Glomerular visceral epithelial cell (primary cell): ENCODE results near the gene GP9.
"Not testable (repeated sequence)": the region's sequence is repeated elsewhere in the genome, so short reads cannot be mapped to it uniquely, and the experiment has no call there.

Experiments used
- DNase-seq: peaks from one replicate; pipeline ENCODE4 v3.0.0-alpha.2; 2016; ENCODE audit errors: extremely low spot score

The GP9 gene

DNA sequence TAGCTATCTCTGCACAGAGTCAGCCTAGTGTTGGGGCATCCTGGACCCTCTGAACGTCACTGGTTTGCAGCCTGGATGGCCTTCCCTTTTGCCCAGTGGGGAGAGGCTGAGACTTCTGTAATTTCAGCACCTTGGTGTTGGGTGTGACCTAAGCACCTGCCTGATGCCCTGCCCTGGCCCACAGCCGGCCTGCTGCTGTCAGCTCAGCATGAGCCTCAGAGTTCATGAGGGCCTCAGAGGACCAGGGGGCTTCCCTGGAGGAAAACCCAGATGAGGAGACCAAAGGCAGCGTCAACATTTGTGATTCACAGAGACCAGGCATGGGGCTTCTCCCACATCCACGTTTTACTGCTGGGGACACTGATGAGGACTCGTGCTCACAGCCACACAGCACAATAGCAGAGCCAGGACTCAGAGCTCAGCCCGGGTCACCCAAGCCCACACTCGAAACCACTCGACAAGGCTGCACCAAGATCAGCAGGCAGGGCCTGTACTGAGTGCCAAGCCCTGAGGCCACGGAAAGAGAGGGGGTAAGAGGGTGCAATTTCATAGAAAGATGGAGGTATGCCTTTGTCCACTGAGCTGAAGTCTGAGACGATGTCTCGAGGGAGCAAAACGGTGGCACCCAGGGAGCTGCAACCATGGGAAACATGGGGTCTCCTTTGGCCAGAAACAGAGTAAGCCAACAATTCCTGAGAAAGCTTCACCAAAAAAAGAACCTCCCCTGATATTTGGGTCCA lies 9.9 kb upstream of the GP9 start:
- no peak for DNase-seq

DNA sequence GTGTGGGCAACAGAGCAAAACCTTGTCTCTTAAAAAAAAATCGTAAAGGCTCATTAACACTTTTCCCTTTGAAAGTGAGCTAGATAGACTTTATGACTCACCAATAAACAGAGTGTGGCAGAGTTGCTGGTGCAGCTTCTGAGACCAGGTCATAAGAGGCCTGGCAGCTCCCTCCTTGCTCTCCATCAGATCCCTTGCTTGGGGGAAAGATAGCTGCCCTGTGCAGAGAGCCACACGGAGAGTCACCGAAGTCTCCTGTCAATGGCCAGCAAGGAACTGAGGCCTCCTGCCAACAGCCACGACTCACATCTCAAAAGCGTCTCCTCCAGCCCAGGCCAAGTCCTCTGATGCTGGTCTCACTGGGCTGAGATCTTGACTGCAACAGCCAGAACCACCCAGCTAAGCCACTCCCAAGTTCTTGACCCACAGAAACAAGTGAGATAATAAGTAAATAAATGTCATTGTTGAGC lies 8.7 kb upstream of the GP9 start:
- DNase-seq: peak; percentile 40

DNA sequence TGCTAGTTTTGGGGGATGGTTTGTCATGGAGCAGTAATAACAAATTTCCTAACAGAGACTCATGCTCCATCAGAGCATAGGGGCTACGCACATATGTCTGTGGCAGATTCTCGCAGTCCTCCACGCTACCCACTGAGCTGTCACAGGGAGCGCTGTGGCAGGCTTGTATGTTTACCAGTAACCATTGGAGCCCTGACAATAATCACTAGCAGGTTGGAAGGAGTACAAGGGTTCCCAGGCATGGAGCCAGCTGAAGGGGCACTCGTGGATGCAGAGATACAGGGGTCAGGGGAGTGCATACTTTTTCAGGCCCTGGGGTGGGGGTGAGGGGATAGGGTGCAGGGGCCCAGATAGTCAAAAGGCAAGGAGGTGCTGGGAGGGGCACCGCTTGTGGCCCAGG lies 7.9 kb upstream of the GP9 start:
- no peak for DNase-seq

DNA sequence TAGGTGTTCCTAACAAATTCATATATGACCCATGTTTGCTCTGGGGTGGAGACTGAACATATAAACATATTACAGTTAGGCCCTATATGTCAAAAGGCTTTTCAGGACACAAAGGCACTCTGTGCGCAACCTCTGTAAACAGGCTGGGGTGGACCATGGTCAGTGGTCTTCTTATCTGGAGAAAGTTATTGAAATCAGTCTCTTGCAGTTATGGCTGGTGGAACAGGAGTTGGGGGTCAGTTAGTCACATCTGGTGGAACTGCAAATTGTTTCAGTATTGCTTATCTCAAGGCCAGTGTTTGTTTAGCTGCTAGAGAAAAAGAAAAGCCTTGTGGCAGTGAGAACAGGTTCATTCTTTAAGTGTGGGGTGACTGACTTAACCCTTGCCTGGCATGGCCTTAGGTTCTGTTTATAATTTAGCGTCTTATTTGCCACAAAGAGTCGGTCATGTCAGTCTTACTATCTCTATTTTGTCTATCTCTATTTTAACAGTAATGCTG lies 5.9 kb upstream of the GP9 start:
- no peak for DNase-seq

DNA sequence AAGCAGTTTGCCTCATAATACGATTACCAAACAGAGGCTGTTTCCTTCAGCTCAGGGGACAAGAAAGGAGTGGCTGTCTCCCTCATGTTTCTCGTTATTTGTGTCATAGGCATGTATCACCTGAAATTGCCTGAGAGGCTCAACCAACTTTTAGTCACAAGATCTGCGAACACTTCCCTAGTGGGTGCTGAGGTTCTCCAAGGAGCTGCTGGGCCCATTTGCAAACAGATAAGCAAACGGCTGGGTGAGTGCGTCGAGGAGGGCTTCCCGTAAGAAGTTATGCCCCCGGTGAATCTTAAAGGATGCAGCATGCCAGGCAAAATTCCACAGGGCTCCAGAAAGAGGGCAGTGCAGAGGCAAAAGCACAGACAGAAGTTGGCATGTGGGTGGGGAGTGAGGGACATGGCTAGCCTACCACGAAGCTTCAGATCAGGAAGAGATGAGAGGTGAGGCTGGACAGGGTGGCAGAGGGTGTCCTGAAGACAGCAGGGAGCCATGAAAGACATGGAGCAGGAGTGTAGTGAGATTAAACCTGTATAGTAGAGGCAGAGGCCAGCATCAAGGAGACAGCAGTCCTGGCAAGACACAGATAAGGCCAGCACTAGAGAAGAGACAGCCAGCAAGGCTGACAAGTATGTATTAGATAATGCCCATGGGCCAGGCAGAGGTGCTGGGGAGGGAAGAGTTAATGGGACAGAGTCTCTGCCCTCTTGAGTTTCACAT lies 4.0 kb upstream of the GP9 start:
- no peak for DNase-seq

DNA sequence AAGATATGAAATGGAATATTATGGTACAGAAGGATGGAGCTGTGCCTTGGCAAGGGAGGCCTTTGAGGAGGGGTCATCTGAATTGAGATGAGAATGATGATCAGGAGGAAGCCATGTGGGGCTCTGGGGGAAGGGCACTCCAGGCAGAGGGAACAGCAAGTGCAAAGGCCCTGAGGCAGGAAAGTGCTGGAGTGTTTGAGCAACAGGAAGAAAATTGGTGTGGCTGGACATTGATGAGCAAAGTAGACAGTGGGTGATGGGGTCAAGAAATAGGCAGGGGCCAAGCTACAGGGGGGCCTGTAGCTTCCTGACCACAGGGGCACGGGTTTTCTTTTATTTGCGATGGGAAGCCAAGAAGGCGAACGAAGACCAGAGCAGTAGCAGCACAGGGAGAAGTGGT lies 3.3 kb upstream of the GP9 start:
- DNase-seq: no peak

DNA sequence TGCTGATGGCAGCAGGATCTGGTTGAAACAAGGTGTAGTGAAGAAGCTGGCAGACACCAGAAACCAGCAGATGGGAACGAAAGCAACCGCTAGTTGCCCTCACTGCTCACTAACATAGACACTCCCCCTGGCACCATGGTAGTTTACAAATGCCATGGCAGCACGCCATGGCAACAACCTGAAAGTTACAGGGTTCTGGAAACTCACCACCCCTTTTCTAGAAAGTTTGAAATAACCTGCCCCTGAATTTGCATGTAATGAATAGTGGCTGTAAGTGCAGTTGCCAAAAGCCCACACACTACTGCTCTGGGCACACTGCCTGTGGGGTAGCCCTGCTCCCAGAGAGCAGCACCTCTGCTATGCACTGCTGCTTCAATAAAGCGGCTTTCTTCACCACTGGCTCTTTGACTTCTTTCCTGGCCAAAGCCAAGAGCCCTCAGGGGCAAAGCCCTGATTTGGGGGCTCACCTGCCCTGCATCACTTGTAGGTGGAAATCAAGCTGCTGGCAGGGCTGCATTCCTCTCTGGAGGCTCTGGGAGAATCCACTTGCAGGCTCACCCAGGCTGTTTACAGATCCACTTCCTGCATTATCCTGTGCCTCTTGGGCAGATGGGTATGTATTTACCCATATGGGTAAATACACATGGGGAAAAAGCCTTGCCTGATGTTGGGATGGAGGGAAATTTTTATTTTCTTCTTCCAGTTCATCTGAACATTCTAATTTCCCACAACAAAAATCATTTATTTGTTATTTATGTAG lies 2.0 kb upstream of the GP9 start:
- DNase-seq: no peak

DNA sequence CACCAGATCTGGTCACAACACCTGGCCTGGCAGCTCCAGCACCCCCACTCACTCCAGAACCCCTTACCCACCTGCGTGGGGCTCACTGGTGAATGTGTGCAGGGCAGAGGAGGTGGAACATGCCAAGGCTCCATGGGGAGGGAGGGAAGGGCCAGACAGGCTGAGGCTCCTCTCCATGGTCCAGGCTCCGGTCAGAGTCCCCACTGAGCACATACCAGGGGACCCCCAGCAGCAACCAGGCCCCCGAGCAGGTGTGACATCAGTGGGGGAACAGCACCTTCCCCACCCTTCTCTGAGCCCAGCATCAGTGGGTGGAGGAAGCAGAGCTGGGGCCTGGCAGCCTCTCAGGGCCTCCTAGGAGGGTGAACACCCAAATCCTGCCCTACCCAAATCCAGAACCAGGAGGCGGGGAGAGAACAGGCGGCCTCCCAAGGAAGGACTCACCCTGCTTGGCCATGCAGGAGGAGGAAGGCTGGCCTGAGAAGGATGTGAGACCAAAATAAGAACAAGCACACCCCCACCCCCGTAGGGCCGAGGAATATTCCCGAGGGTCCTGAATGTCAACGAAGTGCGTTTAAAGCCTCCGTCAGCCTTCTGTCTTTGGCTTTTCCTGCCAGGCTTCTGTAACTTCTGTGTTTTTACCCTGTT lies 1.1 kb upstream of the GP9 start:
- no peak for DNase-seq

DNA sequence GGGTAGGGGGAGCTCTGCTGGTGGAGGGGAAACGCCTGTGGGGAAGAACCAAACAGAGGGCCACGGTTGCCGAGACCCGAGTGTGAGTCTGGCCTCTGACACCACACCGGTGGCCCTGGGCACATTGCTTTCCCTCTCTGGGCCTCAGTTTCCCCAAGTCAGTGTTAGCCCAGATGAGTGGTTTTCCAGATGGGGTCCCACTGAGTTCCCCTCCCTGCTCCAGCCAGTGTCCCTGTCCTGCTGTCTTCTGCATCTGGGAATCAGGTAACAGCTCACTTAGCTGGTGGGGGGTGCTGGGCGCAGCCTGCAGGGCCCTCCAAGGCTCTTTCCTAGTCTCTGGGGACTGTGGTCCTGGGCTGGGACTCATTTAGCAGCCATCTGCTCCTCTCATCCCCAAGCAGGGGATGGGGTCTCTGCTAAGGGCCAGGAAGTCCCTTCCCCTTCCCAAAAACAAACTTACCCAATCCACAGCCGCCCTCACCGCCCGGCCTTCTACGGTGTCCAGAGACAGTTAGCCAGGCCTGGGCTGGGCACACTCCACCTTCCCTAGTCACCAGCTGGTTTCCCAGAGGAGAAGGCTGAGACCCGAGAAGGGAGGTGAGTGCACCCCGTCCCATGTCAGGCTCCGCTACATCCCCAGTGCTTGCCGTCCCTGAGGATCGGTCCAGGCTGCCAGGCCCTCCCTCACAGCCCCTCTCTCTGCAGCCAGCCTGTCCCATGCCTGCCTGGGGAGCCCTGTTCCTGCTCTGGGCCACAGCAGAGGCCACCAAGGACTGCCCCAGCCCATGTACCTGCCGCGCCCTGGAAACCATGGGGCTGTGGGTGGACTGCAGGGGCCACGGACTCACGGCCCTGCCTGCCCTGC lies 676 bp downstream of the GP9 start:
- DNase-seq: no peak

DNA sequence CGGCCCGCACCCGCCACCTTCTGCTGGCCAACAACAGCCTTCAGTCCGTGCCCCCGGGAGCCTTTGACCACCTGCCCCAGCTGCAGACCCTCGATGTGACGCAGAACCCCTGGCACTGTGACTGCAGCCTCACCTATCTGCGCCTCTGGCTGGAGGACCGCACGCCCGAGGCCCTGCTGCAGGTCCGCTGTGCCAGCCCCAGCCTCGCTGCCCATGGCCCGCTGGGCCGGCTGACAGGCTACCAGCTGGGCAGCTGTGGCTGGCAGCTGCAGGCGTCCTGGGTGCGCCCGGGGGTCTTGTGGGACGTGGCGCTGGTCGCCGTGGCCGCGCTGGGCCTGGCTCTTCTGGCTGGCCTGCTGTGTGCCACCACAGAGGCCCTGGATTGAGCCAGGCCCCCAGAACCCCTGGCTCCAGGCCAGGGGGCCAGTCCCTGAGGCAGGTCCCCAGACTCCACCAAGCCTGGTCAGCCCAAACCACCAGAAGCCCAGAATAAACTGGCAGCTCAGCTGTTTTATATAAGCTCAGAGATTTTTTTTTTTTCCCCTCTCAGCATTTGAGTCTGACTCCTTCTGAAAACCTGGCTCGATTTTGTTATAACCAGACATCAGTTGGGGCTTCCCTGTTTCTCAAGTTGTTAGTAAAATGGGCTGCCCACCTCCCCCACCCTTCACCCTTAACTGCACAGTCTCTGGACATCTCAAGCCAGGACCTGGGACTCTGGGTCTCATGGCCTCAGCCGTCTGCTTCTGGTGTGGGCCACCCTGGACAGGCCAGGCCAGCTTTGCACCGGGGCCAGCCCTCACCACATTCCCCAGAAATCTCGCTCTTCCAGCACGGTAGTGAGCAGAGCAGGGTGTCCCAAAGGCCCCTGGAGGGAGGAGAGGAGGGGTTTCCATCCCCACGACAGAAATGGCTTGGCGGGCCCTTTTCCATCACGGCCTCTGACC lies 1.6 kb downstream of the GP9 start:
- DNase-seq: no peak

DNA sequence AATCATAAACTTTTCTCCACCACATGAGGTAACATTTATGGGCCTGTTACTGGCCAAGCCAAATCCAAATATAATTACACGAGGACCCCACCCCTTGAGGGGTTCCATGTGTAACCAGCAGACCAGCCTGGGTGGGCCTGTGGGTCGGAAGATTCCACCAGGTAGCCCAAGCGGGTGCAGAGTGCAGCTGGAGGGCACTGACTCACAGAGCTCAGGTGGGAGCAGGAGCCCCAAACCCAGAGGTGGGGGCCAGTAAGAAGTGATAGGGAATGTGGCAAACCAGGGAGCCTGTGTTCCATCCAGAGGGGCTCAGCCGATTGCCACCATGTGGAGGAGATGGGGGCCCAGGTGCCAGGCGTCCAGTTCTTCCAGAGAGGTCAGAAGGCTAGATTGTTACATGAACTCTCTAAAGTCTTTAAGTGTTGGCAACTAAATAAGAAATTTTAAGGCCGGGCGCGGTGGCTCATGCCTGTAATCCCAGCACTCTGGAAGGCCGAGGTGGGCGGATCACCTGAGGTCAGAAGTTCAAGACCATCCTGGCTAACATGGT lies 2.6 kb downstream of the GP9 start:
- no peak for DNase-seq

DNA sequence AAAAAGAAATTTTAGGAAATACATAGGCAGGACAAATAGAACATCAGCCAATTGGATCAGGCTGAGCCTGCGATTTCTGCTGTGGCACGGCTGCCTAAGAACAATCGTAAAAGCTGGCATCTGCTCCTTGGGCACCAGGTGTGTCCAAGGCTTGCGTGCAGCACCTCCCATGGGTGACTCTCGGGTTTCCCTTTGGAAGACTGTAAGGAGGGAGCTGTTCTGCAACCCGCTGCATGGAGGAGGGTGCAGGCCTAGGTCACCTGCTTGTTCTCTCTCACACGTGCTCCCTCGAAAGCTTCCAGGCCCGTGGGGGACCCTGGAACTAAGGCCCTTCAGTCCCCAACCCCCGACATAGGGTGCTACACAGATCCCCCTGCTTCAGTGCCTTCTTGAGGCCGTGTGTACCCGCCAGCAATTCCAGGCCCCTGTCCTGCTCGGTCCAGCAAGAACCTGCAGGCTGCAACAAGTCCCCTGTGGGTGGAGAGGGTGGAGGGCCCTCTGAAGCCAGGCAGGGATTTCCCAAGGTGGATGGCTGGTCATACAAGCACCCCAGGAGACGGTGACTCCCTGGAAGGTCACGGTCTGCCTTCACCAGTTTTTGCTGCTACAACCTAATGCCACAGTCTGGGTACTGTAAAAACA lies 3.4 kb downstream of the GP9 start:
- no peak for DNase-seq

DNA sequence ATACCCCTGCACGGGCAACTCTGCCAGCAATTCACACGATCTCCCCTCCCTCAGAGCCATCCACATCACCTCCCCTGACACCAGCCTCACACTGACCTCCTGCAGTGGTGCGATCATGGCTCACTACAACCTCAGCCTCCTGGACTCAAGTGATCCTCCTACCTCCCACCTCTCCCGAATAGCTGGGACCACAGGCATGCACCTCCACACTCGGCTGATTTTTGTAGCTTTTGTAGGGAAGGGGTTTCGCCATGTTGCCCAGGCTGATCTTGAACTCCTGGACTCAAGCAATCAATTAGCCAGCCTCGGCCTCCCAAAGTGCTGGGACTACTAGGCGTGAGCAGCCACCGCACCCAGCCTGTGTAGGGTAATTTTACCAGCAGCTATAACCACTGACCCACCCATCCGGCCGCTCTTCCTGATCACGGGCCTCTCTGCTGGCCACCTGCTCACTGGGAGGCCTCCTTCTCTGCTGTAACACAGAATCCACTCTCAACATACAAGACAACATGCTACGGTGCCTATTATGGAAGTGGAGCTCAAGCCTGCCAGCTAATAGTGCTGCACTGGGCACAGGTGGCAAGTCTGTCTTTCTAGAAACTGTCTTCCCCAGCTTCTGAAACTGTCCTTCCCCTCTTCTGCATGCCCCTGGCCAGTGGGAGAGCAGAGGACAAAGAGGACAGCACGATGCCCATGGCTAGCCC lies 4.6 kb downstream of the GP9 start:
- DNase-seq: no peak

DNA sequence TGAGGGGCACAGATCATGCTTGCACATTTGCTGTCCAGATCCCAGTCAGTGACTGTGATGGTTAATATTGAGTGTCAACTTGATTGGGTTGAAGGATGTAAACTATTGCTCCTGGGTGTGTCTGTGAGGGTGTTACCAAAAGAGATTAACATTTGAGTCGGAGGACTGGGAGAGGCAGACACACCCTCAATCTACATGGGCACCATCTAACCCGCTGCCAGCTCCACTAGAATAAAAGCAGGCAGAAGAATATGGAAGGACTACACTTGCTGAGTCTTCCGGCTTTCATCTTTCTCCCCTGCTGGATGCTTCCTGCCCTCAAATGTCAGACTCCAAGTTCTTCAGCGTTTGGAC lies 5.1 kb downstream of the GP9 start:
- no peak for DNase-seq

DNA sequence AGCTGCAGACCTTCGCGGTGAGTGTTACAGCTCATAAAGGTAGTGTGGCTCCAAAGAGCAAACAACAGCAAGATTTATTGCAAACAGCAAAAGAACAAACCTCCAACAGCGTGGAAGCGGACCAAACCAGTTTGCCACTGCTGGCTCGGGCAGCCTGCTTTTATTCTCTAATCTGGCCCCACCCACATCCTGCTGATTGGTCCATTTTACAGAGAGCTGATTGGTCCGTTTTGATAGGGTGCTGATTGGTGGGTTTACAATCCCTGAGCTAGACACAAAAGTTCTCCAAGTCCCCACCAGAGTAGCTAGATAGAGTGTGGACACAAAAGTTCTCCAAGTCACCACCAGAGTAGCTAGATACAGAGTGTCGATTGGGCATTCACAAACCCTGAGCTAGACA lies 7.1 kb downstream of the GP9 start:
- DNase-seq: not testable (repeated sequence)

DNA sequence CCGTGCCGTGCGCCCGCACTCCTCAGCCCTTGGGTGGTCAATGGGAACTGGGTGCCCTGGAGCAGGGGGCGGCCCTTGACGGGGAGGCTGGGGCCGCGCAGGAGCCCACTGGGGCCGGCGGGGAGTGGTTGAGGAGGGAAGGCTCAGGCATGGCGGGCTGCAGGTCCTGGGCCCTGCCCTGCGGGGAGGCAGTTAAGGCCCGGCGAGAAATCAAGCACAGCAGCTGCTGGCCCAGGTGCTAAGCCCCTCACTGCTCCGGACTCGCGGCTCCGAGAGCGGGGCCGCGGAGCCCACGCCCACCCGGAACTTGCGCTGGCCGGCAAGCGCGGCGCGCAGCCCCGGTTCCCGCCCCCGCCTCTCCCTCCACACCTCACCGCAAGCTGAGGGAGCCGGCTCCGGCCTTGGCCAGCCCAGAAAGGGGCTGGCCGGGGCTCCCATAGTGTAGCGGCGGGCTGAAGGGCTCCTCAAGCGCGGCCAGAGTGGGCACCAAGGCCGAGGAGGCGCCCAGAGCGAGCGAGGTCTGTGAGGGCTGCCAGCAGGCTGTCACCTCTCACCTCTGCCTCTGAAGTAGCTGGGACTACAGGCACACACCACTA lies 7.8 kb downstream of the GP9 start:
- no peak for DNase-seq

DNA sequence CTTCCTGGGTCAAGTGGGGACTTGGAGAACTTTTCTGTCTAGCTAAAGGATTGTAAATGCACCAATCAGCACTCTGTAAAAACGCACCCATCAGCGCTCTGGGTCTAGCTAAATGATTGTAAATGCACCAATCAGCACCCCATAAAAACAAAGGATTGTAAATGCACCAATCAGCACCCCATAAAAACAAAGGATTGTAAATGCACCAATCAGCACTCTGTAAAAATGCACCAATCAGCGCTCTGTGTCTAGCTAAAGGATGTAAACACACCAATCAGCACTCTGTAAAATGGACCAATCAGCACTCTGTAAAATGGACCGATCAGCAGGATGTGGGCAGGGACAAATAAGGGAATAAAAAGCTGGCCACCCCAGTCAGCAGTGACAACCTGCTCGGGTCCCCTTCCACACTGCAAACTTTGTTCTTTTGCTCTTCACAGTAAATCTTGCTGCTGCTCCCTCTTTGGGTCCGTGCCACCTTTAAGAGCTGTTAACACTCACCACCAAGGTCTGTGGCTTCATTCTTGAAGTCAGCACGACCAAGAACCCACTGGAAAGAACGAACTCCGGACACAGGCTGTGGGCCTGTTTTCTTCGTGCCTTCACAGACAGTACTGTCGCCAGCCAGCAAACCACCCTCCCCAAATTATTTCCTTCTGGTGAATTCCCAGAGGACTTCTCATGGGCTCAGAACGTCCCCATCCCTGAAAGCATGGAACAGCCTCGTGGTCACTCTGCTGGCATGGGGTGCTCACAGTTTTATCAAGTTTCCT lies 8.9 kb downstream of the GP9 start:
- not testable (repeated sequence) for DNase-seq
